Posterior vena cava (tissue), 2 donors: Measurements from ENCODE around the gene MAST4. TPM values are rescaled to one million over a fixed set of nuclear protein-coding genes. Genes with fewer than 3 reads are reported as not detected.

Experiments
- DNase-seq: peaks from one replicate; pipeline ENCODE4 v3.0.0-alpha.2; 2020; ENCODE audit warnings: low spot score
- intact Hi-C, 2 donors: fragments of 100-400 bp; cut with DNase I; formaldehyde crosslinking; loops; one replicate each; pipeline versions ENCODE4 v1.14.1 to v1.14.2; 2022 to 2023
- total RNA-seq, 2 donors: library from RNA; stranded (reverse); fragmentation: NEBNext Ultra II Directional; extraction: Animal tissue kit (Norgen Biotek cat#: 25700); gene quantifications; one replicate each; pipeline ENCODE4 v1.2.1, GENCODE V29; 2021
- donor health status: DM: yes; HTN: yes; CAD: no.
- donor health status: DM: yes; HTN: yes; CAD: no.

Gene MAST4
- total RNA-seq, 2 donors from 2014 or later, result 36.4 to 45.6 TPM

DNA sequence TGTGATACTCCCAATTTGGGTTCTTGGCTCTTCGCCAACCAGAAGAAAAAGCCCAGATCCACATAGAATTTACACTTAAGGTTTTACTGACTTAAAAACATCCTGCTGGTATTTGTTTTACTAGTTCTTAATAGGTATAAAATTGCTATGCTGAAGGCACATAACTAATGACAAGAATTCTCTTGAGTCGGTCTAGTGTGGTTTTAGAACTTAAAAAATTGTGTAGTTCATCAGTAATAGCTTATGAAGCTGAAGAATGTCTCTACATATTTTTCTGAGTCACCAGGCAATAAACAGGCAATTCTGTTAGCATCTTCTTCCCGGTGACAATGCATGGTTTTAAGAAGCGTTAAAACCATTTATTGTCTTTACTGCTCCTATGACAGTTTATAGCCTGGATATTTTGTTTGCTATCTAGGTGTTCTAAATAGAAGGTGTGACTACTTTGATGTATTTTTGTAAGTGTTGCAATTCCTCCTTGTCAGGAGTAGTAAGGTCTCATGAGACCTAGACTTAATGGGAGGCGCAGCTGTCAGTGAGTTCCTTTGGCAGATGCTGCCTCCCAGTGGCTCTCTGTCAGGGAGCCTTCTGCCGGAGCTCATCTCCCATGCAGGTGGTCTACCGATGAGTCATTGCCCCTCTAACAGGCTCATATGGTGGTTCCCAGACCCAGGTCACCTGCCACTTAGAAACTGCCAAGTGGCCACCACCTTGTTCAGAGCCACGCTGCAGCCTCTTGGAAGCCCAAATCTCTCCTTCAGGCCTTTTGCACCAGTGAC lies 173.8 kb downstream of the MAST4 start:
- intact Hi-C loops, result no loop called here
- no peak for DNase-seq

DNA sequence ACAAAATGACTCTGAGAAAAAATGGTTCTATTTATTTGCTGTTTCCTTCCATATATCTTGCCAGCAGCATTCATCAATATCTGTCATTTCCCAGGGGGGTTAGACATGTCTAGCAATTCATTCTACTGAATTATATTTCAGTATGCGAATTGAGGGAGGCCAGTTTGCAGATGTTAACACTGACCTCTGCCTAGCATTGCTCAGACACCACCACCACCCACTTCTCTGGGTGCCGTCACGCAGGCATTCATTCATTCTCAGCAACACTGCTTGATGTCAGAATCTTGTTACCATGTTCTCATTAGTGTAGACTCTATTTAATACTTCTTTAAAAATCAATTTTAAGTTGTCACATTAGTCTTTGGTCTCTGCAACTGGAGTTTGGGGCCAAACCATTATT lies 181.7 kb downstream of the MAST4 start:
- intact Hi-C loops, result no loop called here

DNA sequence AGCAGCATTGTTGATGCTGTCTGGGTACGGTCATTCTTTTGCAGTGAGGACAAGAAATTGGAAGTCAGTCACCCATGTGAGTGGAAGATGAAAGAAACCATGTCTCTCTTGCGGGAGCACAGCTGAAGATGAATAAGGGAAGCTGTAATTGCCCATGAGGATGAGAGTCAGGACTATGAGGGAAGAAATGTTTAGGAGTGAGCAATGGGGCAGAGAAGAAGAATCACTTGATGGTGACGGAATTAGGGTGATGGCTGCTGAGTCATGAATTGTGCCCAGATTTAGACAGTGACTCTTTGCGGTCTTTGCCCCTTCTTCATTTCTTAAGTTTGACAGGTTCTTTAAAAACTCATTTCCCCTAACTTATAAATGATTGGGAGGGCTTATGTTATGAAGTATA lies 183.3 kb downstream of the MAST4 start:
- intact Hi-C loops, result no loop called here
- no peak for DNase-seq

More for the DNA sequence above, 181.7 kb downstream of the MAST4 start:
- DNase-seq, result no peak

DNA sequence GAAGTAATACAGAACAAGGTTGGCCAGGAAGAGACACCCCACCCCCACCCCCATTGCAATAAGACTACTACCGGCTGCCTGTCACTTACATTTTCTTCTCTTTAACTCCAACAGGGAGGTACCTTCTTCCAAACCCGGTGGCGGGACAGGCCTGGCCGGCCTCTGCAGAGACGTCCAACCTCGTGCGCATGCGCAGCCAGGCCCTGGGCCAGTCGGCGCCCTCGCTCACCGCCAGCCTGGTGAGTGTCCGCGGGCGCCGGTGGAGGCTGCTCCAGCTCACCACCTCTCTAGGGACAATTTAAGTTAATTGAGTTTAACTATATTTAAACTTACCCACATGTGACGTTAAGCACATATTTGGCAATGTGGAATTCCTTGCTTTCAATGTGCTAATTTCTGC lies 192.4 kb downstream of the MAST4 start:
- intact Hi-C loops, result no loop called here
- no peak for DNase-seq

DNA sequence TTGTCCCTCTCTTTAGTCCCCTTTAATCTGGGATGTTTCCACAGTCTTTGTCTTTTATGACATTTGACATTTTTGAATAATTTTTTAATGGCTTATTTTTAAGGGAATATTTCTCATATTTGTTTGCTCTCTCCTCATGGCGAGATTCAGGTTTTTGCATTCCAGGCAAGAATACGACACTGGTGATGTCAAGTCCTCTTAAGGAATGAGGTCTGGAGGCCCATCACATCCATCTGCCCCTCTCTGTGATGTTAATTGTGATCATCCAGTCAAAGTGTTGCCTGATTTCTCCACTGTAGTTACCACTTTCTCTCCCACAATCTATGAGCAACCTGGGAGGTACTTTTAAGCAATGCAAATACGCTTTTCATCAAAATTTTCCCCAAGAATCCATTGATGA lies 193.2 kb downstream of the MAST4 start:
- DNase-seq, result no peak
- intact Hi-C loops, result no loop called here

DNA sequence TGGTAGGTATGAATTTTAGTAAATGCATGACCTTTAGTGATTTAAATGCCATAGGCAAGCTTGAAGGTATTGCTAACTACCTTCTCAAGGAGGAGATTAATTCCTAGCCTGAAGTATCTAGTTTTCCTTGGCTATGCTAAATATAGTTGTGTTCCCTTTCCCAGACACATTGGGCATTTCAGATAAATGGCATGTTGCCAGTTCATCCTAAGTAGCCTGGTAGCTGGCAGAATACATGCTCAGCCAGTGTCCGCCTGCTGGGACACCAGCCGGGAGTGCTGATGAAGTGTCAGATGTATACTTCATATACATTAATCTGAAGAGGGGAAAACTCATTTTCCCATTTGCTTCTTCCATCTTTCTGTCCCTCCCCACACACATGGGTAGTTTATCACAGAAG lies 196.9 kb downstream of the MAST4 start:
- no peak for DNase-seq
- intact Hi-C loops, result no loop called here

DNA sequence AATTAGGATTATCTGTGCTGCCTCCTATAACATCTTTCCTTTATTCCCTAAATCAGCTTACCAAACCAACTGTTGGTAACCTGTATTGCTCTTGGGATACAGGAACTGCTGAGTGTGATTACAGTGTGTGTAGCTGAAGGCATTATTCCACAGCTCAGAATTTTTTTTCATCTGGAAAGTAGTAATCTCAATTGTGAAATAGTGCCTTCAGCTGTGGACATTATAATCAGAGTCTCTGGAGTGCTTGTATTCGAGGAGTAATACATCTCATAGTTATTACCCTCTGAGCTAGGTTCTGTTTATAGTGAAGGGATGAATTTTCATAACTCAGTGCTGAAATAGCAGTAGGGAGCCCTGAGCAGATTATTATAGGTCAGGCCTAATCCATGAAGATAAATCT lies 199.5 kb downstream of the MAST4 start:
- DNase-seq, result no peak
- intact Hi-C loops, result no loop called here

DNA sequence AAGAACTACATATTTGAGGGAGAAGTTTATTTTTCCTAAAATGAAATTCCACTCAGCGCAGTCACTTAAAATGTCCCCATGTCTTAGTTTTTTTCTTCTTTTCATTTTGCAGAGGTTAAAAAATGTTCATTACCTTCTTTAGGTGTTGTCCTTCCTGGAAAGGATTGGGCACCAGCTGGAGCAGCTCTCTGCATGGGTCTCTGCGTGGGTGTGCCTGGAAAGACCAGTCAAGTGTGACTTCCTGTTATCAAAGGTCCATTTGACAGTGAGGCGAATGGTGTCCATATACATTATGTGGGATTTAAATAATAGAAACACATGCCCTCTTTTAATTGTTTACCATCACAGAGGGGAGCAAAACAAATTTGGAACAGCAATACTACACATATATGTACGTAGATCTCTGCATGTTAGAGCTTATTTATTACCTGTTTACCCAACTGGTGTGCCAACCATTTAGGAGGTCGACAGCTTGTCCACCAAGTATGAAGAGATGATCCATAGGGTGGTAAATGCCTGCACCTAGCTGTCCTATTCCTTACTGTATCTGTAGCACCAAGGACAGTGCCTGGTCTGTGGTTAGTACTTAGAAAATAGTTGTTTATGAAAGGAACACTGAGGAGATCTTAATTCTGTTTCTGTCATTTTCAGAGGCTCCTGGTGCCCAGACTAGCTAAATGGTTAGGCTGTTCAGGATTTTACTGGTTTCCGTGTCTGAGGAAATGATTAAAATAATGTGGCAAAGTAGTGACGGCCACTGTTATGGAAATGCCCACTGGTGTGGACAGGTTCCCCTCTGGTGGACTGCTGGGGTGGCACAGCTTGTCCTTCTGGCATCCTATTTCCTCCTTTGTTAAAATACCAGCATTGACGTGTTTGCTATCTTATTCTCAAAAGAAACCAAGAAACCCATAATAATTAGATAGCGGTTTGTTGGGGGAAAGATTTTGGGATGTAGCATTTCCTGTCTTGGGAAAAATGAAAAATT lies 200.4 kb downstream of the MAST4 start:
- intact Hi-C loops, result no loop called here
- DNase-seq, result no peak

DNA sequence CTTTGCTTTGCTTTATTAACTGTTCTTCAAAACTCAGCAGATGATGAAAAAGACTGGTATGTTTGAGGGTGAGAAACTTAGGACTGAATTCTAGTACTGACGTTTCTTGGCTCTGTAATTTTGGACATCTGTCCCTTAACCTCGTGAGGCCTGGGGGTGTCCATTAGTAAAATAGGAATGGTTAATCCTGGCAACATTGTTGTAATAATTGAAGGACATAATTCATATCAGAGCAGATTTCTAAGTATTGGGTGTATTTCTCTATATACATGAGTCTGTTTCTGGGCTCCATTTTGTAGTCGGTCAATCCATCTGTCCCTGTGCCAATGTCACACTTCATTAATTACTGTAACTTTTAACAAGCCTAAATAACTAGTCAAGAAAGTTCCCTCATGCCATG lies 206.7 kb downstream of the MAST4 start:
- DNase-seq, result no peak
- intact Hi-C loops, result loop anchor here in 1 of 2 donors (10.0 kb wide), 1 partner anchor 402 kb away; no protein-coding TSS in a partner anchor

DNA sequence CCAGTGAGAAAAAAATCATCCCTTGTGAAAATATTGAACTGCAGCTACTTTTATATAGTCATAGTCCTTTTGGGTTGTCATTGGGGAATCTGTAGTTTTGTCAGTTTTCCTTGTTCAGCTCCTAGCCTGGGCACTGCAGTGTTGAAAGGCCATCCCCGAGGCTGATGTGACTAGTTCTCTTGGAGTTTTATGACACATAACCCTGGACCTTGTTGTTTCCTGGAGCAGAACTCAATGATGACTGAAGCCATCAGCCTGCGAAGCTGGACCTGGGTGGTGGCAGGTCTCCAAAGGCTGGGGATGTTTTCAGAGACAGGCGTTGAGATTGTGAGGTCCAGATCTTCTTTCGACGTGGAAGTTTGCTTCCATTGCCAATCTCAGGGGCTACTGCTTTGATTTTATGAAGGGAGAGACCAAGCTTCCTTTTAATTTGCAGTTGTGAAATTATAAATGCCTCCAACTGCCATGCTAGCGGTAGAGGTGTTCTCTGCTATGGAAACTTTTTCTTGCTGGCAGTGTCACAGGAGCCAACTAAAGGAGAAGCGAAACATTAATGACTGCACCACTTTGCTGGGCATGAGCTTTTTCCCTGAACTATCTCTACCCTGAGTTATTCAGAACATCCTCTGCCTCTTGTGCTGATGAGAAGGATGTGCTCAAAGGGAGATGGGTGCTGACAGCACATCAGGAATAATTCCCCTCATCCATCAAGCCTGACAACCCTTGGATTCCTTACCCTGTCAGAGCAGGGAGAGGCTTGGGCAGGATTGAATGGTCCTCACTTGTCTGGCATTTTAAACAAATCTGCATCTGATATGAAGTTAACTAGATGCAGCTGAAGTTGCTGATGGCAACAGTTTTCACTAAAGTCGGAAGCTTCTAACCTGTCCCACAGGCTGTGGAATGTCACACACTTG lies 209.6 kb downstream of the MAST4 start:
- intact Hi-C loops, result loop anchor here in 1 of 2 donors (10.0 kb wide), 1 partner anchor 399 kb away; no protein-coding TSS in a partner anchor

DNA sequence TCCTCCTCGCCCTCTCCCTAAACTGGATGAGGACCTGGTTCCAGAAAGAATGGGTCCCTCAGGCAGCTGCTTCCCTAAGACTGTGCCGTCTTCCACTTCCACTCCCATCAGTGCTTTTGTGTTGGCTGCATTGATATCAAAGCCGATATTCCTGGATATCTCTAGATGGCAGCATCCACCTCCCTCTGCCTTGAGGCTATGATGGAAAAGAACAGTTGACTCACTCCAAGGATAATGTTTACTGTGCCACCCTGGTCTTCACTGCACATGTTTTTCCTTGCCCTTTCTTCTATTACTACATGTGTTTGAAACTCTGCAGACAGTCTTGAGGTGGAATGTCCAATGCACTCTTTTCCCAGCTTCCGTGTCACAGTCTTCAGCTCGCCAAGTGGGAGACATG lies 211.6 kb downstream of the MAST4 start:
- no peak for DNase-seq
- intact Hi-C loops, result loop anchor here in 1 of 2 donors (10.0 kb wide), 1 partner anchor 397 kb away; no protein-coding TSS in a partner anchor

More for the DNA sequence above, 209.6 kb downstream of the MAST4 start:
- no peak for DNase-seq

DNA sequence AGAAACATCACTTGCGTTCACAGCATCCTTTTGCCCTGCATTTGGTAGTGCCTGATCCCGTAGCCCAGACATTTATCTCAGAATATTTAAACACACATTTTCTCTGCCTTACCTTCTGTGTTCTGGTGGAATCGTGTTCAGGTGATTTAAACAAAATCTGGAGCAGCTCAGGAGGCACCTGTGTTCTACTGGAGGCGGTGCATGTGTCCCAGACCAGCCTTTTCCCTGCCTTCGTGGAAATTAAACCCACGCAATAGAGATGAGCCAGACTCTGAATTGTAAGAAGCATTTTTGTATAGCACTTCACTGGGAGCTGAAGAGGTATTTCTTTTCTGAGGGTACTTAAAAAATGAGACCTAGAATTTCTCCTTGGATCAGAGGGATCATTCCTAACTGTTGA lies 212.5 kb downstream of the MAST4 start:
- intact Hi-C loops, result loop anchor here in 1 of 2 donors (10.0 kb wide), 1 partner anchor 396 kb away; no protein-coding TSS in a partner anchor
- no peak for DNase-seq

DNA sequence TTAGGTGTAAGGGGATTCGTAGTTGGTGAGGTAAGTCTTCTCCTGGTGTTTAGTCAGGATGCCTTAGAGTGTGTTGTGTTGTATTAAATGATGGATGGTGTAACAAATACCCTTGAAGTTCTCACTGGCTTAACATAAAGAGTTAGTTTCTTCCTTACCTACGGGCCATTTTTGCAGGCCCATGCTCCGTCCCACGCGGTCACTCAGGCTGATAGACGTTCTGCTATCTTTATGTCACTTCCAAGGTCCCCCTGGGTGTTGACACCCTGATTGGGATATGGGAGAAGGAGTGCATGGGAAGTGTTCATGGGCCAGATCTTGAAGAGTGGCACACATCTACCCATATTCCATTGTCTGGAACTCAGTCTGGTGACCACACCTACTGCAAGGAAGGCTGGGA lies 214.0 kb downstream of the MAST4 start:
- intact Hi-C loops, result loop anchor here (10.0 kb wide), 2 partner anchors 345 to 395 kb away; no protein-coding TSS in a partner anchor
- no peak for DNase-seq

DNA sequence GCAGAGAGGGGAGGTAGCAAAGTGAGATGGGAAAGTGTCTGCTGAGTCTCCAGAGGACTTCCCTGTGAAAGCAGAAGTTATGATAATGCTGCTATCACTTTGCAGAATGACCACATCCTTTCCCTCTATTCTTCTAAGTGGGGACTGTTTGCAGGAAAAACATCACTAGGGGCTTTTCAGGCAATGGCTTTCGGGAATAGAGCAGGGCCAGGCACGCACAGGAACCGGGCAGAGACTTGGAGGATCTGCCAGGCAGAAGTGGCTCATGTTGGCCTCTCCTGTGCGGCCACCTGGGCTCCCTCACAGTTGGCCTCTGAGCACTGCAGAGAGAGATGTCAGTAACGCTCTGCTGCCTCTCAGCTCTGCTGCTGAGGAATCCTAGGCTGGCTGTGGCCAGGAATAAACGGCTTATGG lies 214.7 kb downstream of the MAST4 start:
- DNase-seq, result no peak
- intact Hi-C loops, result loop anchor here (10.0 kb wide), 2 partner anchors 344 to 394 kb away; no protein-coding TSS in a partner anchor

DNA sequence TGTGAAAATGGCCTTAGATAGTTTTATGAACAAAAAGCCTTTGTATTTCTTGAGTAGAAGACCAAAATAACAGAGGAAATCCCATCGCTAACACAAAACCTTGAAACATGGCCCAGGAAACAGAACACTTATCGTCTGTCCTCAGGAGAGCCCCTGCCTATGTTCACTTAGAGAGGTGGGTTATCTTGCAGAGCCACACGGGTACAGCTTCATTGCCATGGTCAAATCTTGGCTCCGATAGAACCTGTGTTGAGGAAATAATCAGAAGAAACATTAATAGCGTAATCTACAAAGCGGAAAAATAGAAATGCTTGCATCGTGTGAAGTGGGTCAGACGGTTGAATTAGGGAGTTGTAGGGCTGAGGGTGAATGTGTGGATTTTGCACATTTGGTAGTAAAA lies 216.1 kb downstream of the MAST4 start:
- intact Hi-C loops, result loop anchor here (10.0 kb wide), 2 partner anchors 343 to 393 kb away; no protein-coding TSS in a partner anchor
- DNase-seq, result no peak

DNA sequence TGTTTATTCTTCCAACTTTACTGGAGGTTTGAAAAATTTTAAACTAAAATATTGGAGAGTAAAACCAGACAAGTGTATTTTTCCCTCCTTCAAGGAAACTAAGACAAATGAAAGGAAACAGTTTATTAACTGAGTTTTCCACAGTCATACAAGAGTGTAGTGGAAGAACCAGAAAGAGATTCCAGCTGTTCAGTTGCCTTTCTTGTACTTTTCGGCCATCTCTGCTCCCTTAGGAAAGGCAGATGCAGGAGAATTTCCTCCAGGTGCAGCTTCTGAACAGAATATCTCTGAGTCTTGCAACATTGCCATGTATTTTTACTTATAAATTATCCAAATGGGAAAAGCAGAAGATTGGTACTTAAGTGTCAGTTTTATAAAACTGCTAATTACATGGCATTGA lies 217.1 kb downstream of the MAST4 start:
- intact Hi-C loops, result loop anchor here (10.0 kb wide), 2 partner anchors 341 to 391 kb away; no protein-coding TSS in a partner anchor
- DNase-seq, result no peak

DNA sequence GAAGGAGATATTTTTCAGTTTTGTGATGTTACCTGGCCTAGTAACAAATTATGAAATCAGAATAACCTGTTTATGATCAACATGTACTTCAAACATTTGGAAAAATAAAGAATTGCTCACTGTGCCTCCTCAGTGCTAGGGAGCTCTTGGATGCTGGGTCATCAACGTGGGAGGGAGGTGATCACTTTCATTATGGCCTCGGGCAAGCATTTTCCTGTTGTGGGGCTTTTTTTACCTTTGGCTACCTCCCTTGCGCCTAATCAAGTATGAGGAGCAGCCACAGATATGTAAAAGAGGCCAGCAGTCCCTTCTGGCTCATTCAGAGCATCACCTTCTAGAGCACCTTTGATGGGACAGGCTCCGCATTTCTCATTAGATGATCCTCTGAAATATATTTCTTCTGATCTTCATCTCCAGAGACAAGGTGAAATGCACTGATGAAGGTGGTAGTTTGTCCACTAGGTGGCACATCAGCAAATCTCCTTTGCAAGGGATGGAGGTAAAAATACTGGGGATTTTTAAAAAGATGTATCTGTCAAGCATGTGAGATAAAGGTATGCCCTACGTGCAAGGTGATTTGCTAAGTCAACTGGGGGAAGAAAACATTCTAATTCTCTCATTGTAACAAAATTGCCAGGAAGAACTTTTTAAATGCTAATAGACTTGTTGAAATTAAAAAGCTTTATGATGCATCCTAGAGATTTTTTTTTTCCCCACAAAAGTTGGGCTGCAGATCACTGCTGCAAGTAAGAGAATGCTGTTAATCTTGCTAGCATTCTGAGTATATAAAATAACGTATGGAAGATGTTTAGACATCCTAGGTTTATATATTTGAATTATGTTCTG lies 218.2 kb downstream of the MAST4 start:
- DNase-seq, result no peak
- intact Hi-C loops, result loop anchor here (10.0 kb wide), 2 partner anchors 340 to 390 kb away; no protein-coding TSS in a partner anchor
